ENCODE results near the gene LDOC1.
"Not testable (repeated sequence)": the region's sequence is repeated elsewhere in the genome, so short reads cannot be mapped to it uniquely, and the experiment has no call there.

The LDOC1 gene

DNA sequence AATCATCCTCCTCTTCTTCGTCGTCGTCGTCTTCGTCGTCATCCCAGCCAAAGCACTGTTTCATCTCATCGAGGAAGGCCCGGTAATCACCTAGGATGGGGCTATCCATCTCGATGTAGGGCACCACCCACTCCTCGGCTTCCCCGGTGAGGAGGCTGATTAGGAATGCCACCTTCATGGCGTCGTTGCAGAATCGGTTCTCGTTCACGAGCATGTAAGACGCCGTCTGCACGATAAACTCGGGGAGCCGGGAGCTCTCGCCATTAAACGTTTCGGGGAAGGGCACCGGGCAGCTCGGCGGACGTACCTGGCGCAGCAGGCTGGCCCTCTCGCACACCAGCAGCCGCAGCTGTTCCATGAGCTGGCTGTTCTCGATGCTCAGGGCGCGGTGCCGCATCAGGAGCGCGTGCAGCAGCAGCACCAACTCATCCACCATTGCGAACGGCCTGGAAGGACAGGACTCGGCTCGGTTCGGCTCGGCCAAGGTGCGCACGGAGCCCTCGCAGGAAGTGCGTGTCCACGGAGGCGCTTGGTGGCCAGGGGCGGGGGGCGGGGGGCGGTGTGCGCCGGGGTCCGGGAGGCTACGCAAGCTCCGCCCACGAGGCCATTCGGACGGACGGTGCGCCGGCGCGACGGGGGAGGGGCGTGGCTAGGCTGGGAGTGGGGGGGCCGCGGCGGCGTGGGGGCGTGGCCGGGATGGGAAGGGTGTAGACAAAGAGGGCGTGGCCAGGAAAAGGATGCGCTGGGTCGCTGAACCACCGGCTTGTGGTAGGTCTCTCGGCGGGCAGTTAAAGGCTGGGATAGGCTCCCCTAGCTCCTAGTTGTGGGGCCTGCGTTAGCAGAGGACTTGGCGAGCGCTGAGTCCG lies at the start of gene LDOC1:
LDOC1 (minus strand) TSS at position 544 of the 866 bp plus-strand sequence; CDS start at position 436, 108 bp downstream.
- peak; percentile 71 for DNase-seq (ENCODE audit: low read depth)
- peak within 1 kb of the TSS; percentile 60 for H3K4me3 ChIP-seq (ENCODE audit: control insufficient read depth, low read depth, low read length)
- TF ChIP-seq CTCF (conservative IDR thresholded peaks at IDR 0.05; ENCODE audit: control insufficient read depth, insufficient read depth, low read depth, low read length): no peak

DNA sequence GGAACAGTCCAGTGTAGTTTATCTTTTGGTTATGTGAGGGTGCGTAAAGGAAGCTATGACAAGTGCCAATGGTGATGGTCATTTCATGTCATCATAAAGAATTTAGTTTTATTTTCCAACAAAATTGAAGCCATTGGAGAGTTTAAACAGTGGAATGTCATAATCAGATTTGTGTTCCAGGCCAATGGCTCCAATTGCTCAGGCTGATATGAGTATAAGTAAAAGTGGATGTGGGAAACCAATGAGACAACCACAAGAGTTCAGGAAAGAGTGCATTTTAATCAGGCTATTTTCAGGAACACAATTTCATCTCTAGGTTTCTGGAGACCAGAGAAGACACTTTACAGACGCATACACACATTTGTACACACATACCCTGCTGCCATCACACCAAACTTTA lies 44.7 kb upstream of the LDOC1 start:
- DNase-seq (ENCODE audit: low read depth): no peak
- no peak for TF ChIP-seq CTCF (conservative IDR thresholded peaks at IDR 0.05; ENCODE audit: control insufficient read depth, insufficient read depth, low read depth, low read length)
- no peak overlapping the region for H3K4me3 ChIP-seq (ENCODE audit: control insufficient read depth, low read depth, low read length)

DNA sequence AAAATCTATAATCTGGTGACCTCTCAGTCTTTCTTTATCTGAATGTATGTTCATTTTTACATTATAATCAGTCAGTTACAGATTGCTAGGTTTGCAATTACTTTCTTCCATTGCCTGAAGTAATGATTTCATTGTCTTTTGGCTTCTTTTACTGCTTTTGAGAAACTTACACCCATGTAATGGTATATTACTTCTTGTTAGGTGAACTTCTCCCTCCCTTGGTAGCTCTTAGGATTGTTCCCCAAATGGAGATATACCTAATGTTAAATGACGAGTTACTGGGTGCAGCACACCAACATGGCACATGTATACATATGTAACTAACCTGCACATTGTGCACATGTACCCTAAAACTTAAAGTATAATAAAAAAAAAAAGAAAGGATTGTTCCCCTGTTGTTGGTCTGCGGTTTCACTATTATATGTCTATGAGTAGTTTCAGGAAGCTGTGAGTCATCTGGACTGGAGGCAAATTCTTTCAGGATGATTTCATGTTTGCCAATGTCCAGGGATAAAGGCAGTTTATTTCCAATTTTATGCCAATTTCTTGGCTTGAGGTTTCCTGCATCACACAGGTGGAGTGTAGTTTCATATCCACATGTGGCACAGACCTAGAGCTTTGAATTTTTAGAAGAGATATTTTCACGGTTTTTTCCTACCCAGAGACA lies 43.5 kb upstream of the LDOC1 start:
- no peak for TF ChIP-seq CTCF (conservative IDR thresholded peaks at IDR 0.05; ENCODE audit: control insufficient read depth, insufficient read depth, low read depth, low read length)
- H3K4me3 ChIP-seq (ENCODE audit: control insufficient read depth, low read depth, low read length): no peak overlapping the region
- peak; percentile 71 for DNase-seq (ENCODE audit: low read depth)

- DNase-seq (ENCODE audit: low read depth): peak; percentile 52
- no peak for TF ChIP-seq CTCF (conservative IDR thresholded peaks at IDR 0.05; ENCODE audit: control insufficient read depth, insufficient read depth, low read depth, low read length)
Measured at GRCh38 chrX:141214196-141214595, 37.3 kb upstream of the LDOC1 start.

DNA sequence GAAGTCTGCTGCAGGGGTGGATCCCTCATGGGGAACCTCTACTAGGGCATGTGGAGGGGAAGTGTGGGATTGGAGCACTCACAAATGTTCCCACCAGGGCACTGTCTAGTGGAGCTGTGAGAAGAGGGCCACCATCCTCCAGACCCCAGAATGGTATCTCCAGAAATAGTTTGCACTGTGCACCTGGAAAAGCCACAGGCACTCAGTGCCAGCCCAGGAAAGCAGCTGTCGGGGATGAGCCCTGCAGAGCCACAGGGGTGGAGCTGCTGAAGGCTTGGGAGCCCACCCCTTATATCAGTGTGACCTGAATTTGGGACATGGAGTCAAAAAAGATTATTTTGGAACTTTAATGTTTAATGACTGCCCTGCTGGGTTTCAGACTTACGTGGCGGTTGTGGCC lies 25.0 kb upstream of the LDOC1 start:
- TF ChIP-seq CTCF (conservative IDR thresholded peaks at IDR 0.05; ENCODE audit: control insufficient read depth, insufficient read depth, low read depth, low read length): no peak
- no peak for DNase-seq (ENCODE audit: low read depth)
- no peak overlapping the region for H3K4me3 ChIP-seq (ENCODE audit: control insufficient read depth, low read depth, low read length)

More at GRCh38 chrX:141214196-141214595, 37.3 kb upstream of the LDOC1 start:
- H3K4me3 ChIP-seq (ENCODE audit: control insufficient read depth, low read depth, low read length): no peak overlapping the region

- not testable (repeated sequence) for H3K4me3 ChIP-seq (ENCODE audit: control insufficient read depth, low read depth, low read length); DNase-seq (ENCODE audit: low read depth)
Measured at GRCh38 chrX:141188573-141188972, 11.6 kb upstream of the LDOC1 start.

- H3K4me3 ChIP-seq (ENCODE audit: control insufficient read depth, low read depth, low read length): no peak overlapping the region
- no peak for DNase-seq (ENCODE audit: low read depth)
- TF ChIP-seq CTCF (conservative IDR thresholded peaks at IDR 0.05; ENCODE audit: control insufficient read depth, insufficient read depth, low read depth, low read length): no peak
Measured at GRCh38 chrX:141185366-141185765, 8.4 kb upstream of the LDOC1 start.

All from fibroblast of mammary gland (primary cell).